ENCODE data around the gene PLXDC2. TPM values are rescaled to one million over a fixed set of nuclear protein-coding genes. Genes with fewer than 3 reads are reported as not detected.

The PLXDC2 gene
- total RNA-seq, 3 donors from 2014 or later (not counting 1 experiment from before 2014, with no cell fraction given), result 16.9 to 22.9 (median 21.6) TPM

- H3K36me3 Mint-ChIP-seq, result no peaks in the 10 kb centered on the region
These were observed 117.5 kb downstream of the PLXDC2 start for GRCh38 chr10:19933772-19934171.

GRCh38 chr10:19935176-19935575 is 118.9 kb downstream of the PLXDC2 start:
- WGBS (ENCODE audit: insufficient coverage), result 62% methylated on average over 3 of the region's 3 CpGs
- intact Hi-C loops (cut with micrococcal nuclease), result no loop called here
- no peak for DNase-seq

More at GRCh38 chr10:19933772-19934171, 117.5 kb downstream of the PLXDC2 start:
- Mint-ChIP-seq H3K4me1 (peaks cover 5 to 20% of the 10 kb centered on the region in 2 donors), H3K27me3 (ENCODE audit: low read depth in 2 of 2) (no peaks in the 10 kb centered on the region), H3K27ac (no peak overlapping the region), H3K9me3 (no peaks in the 10 kb centered on the region), H3K4me3 (no peak overlapping the region)
- Histone ChIP-seq H3K4me3 (ENCODE audit: low read length) (no peak overlapping the region), H3K36me3 (ENCODE audit: control insufficient read depth, insufficient read depth, low read length) (no peaks in the 10 kb centered on the region), H3K4me1 (ENCODE audit: control insufficient read depth, insufficient read depth, low read length) (no peaks in the 10 kb centered on the region), H3K27ac (ENCODE audit: low read length) (no peak overlapping the region), H3K9me3 (ENCODE audit: control insufficient read depth, insufficient read depth, low read length) (no peaks in the 10 kb centered on the region), H3K27me3 (ENCODE audit: control insufficient read depth, insufficient read depth, low read length) (no peaks in the 10 kb centered on the region)
- intact Hi-C loops (cut with micrococcal nuclease), result no loop called here
- ATAC-seq (no peak), DNase-seq (no peak)
- 94% methylated on average over 3 of the region's 3 CpGs for WGBS (ENCODE audit: insufficient coverage)
- TF ChIP-seq, protein P1, sequence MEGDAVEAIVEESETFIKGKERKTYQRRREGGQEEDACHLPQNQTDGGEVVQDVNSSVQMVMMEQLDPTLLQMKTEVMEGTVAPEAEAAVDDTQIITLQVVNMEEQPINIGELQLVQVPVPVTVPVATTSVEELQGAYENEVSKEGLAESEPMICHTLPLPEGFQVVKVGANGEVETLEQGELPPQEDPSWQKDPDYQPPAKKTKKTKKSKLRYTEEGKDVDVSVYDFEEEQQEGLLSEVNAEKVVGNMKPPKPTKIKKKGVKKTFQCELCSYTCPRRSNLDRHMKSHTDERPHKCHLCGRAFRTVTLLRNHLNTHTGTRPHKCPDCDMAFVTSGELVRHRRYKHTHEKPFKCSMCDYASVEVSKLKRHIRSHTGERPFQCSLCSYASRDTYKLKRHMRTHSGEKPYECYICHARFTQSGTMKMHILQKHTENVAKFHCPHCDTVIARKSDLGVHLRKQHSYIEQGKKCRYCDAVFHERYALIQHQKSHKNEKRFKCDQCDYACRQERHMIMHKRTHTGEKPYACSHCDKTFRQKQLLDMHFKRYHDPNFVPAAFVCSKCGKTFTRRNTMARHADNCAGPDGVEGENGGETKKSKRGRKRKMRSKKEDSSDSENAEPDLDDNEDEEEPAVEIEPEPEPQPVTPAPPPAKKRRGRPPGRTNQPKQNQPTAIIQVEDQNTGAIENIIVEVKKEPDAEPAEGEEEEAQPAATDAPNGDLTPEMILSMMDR (IDR thresholded peaks at IDR 0.05), result no peak

DNA sequence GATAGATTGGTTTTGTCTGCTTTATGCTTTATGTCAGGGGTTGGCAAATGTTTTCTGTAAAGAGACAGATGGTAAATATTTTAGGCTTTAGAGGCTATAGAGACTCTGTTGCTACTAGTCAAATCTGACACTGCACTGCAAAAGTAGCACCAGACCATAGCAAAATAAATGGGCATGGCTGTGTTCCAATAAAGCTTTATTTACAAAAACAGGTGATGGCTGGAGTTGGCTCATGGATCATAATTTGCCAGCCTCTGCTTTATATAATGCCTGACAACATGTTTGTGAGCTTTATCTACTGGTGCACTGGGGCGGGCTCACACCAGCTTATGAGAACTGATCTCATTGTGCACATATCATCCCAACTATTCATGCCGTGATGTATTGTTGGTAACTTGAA is 120.1 kb downstream of the PLXDC2 start:
- TF ChIP-seq, protein P1 (IDR thresholded peaks at IDR 0.05), result no peak
- Mint-ChIP-seq H3K4me3 (no peak overlapping the region), H3K27ac (no peak overlapping the region), H3K27me3 (ENCODE audit: low read depth in 2 of 2) (no peaks in the 10 kb centered on the region), H3K36me3 (no peaks in the 10 kb centered on the region), H3K4me1 (peaks cover 18 to 30% of the 10 kb centered on the region in 2 donors), H3K9me3 (no peaks in the 10 kb centered on the region)
- no peak for ATAC-seq
- no peak overlapping the region for H3K27ac ChIP-seq (ENCODE audit: low read length)
- DNase-seq, result no peak
- no peaks in the 10 kb centered on the region for H3K36me3 ChIP-seq (ENCODE audit: control insufficient read depth, insufficient read depth, low read length)
- no peaks in the 10 kb centered on the region for H3K9me3 ChIP-seq (ENCODE audit: control insufficient read depth, insufficient read depth, low read length)
- no peaks in the 10 kb centered on the region for H3K4me1 ChIP-seq (ENCODE audit: control insufficient read depth, insufficient read depth, low read length)
- intact Hi-C loops (cut with micrococcal nuclease), result no loop called here
- no peak overlapping the region for H3K4me3 ChIP-seq (ENCODE audit: low read length)
- 100% methylated on average over 1 of the region's 2 CpGs for WGBS (ENCODE audit: insufficient coverage)
- no peaks in the 10 kb centered on the region for H3K27me3 ChIP-seq (ENCODE audit: control insufficient read depth, insufficient read depth, low read length)

More at GRCh38 chr10:19935176-19935575, 118.9 kb downstream of the PLXDC2 start:
- H3K4me1 ChIP-seq (ENCODE audit: control insufficient read depth, insufficient read depth, low read length), result no peaks in the 10 kb centered on the region
- TF ChIP-seq, protein P1 (IDR thresholded peaks at IDR 0.05), result no peak
- H3K4me3 Mint-ChIP-seq, result no peak overlapping the region
- H3K27ac Mint-ChIP-seq, result no peak overlapping the region
- H3K27me3 Mint-ChIP-seq (ENCODE audit: low read depth in 2 of 2), result no peaks in the 10 kb centered on the region
- no peaks in the 10 kb centered on the region for H3K9me3 ChIP-seq (ENCODE audit: control insufficient read depth, insufficient read depth, low read length)
- no peak overlapping the region for H3K4me3 ChIP-seq (ENCODE audit: low read length)
- no peak for ATAC-seq
- no peaks in the 10 kb centered on the region for H3K36me3 Mint-ChIP-seq
- peaks cover 8 to 22% of the 10 kb centered on the region in 2 donors for H3K4me1 Mint-ChIP-seq
- no peaks in the 10 kb centered on the region for H3K9me3 Mint-ChIP-seq
- no peaks in the 10 kb centered on the region for H3K27me3 ChIP-seq (ENCODE audit: control insufficient read depth, insufficient read depth, low read length)
- H3K36me3 ChIP-seq (ENCODE audit: control insufficient read depth, insufficient read depth, low read length), result no peaks in the 10 kb centered on the region
- no peak overlapping the region for H3K27ac ChIP-seq (ENCODE audit: low read length)

GRCh38 chr10:19937989-19938388 is 121.8 kb downstream of the PLXDC2 start:
- H3K4me1 Mint-ChIP-seq, result peaks cover 24 to 25% of the 10 kb centered on the region in 2 donors
- H3K36me3 ChIP-seq (ENCODE audit: control insufficient read depth, insufficient read depth, low read length), result no peaks in the 10 kb centered on the region
- no peak overlapping the region for H3K4me3 Mint-ChIP-seq
- 90% methylated on average over 1 of the region's 1 CpG for WGBS (ENCODE audit: insufficient coverage)
- ATAC-seq (no peak), DNase-seq (no peak)
- H3K27me3 Mint-ChIP-seq (ENCODE audit: low read depth in 2 of 2), result no peaks in the 10 kb centered on the region
- TF ChIP-seq, protein P1 (IDR thresholded peaks at IDR 0.05), result no peak
- no peak overlapping the region for H3K4me3 ChIP-seq (ENCODE audit: low read length)
- no peak overlapping the region for H3K27ac ChIP-seq (ENCODE audit: low read length)
- H3K4me1 ChIP-seq (ENCODE audit: control insufficient read depth, insufficient read depth, low read length), result no peaks in the 10 kb centered on the region
- intact Hi-C loops (cut with micrococcal nuclease), result no loop called here
- no peaks in the 10 kb centered on the region for H3K27me3 ChIP-seq (ENCODE audit: control insufficient read depth, insufficient read depth, low read length)
- H3K36me3 Mint-ChIP-seq, result no peaks in the 10 kb centered on the region
- no peaks in the 10 kb centered on the region for H3K9me3 ChIP-seq (ENCODE audit: control insufficient read depth, insufficient read depth, low read length)
- H3K9me3 Mint-ChIP-seq, result no peaks in the 10 kb centered on the region
- H3K27ac Mint-ChIP-seq, result no peak overlapping the region

All from natural killer cell (primary cell).